Nephron progenitor cell (in vitro differentiated cells): ENCODE measurements around the gene RPH3AL.

Source experiments
- DNase-seq: peaks from one replicate; pipeline ENCODE4 v3.0.0; 2021
- H3K27ac Mint-ChIP-seq: 2 replicates; pipeline ENCODE4 v1.8.0; 2021; ENCODE audit warnings: mild to moderate bottlenecking, moderate library complexity, mixed read lengths
- H3K27me3 Mint-ChIP-seq: 2 replicates; pipeline ENCODE4 v1.8.0; 2021; ENCODE audit warnings: mild to moderate bottlenecking, low read depth, mixed read lengths; ENCODE audit not compliant: poor library complexity
- H3K36me3 Mint-ChIP-seq: 2 replicates; pipeline ENCODE4 v1.8.0; 2021; ENCODE audit warnings: low read depth, mixed read lengths
- H3K4me1 Mint-ChIP-seq: 2 replicates; pipeline ENCODE4 v1.8.0; 2021; ENCODE audit warnings: mixed read lengths
- H3K4me3 Mint-ChIP-seq: 2 replicates; pipeline ENCODE4 v1.8.0; 2021; ENCODE audit warnings: mild to moderate bottlenecking, moderate library complexity, mixed read lengths
- H3K9me3 Mint-ChIP-seq: 2 replicates; pipeline ENCODE4 v1.8.0; 2021; ENCODE audit warnings: mild to moderate bottlenecking, moderate library complexity, mixed read lengths
- CTCF ChIP-seq: fragments of 200-600 bp; sonication (generic); IDR thresholded peaks from 2 replicates; pipeline ENCODE4 v1.5.0; 2021; ENCODE audit warnings: antibody characterized with exemption

Gene RPH3AL

DNA sequence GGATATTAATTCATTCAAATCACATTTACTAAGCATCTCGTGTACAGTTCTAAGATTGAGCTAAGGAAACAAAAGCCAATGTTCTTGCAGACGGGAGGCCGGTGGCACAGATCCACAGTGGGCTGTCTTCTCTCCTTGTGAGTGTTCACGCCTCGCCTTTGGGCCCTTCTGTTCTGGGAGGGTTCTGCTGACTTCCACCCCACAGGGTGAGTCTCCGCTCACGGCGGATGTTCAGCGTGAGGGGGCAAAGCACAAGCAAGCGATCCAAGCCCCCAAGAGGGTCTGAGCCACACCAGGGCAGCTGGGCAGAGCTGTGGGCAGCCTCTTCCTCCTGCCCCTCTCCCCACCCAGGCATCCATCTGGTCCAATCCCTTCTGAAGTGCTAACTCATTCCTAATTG lies 86.9 kb downstream of the RPH3AL start:
- TF ChIP-seq CTCF, result no peak
- H3K27ac Mint-ChIP-seq, result no peak overlapping the region
- no peak overlapping the region for H3K4me3 Mint-ChIP-seq
- DNase-seq, result no peak
- peaks cover 40% of the 10 kb centered on the region for H3K36me3 Mint-ChIP-seq
- peaks cover 19% of the 10 kb centered on the region for H3K4me1 Mint-ChIP-seq
- H3K9me3 Mint-ChIP-seq, result peaks cover 29% of the 10 kb centered on the region
- peaks cover 12% of the 10 kb centered on the region for H3K27me3 Mint-ChIP-seq

DNA sequence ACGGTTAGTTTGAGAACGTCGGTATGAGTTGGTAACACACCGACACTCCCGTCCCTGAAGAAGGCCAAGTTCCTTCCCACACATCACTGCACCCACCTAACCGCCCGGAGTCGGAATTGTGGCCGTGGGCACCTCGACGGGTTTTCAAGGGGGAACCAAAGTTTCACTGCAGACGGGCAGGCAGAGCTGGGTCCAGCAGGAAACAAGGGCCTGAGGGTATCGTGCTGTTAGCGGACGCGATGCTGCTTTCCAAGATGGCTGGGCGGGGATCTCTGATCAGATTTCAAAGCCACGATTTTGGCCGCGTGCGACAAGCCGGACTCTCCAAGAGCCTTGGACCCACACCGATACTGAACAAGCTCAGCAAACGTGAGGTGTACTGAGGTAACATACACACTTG lies 88.8 kb downstream of the RPH3AL start:
- Mint-ChIP-seq H3K27ac (no peak overlapping the region), H3K9me3 (peaks cover 38% of the 10 kb centered on the region), H3K36me3 (peaks cover 51% of the 10 kb centered on the region), H3K4me1 (peaks cover 38% of the 10 kb centered on the region), H3K4me3 (no peak overlapping the region), H3K27me3 (peaks cover 31% of the 10 kb centered on the region)
- no peak for TF ChIP-seq CTCF
- DNase-seq, result no peak

- no peak for DNase-seq
- Mint-ChIP-seq H3K36me3 (peaks cover 56% of the 10 kb centered on the region), H3K27ac (no peak overlapping the region), H3K4me1 (peaks cover 37% of the 10 kb centered on the region), H3K27me3 (peaks cover 36% of the 10 kb centered on the region), H3K9me3 (peaks cover 39% of the 10 kb centered on the region), H3K4me3 (no peak overlapping the region)
- no peak for TF ChIP-seq CTCF
Observed at GRCh38 chr17:263271-263670, 89.3 kb downstream of the RPH3AL start.

DNA sequence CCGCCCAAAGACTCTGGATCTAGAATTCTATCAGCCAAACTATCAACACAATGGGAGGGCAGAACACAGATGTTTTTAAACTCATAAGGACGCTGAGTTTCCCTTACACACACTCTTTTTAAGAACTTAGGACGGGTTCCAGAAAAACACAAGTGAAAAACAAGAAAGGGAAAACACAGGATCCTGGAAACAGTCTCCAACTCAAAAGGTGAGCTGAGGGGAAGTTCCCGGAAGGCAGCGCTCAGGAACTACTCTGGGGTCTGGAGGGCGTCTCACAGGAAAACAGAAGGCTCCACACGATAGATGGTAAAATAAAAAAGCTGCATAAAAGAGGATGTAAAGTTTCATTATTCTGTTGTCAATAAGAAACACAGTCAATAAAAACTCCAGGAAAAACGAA lies 91.0 kb downstream of the RPH3AL start:
- TF ChIP-seq CTCF, result no peak
- H3K36me3 Mint-ChIP-seq, result peaks cover 61% of the 10 kb centered on the region
- no peak overlapping the region for H3K27ac Mint-ChIP-seq
- H3K9me3 Mint-ChIP-seq, result peaks cover 43% of the 10 kb centered on the region
- no peak overlapping the region for H3K4me3 Mint-ChIP-seq
- H3K27me3 Mint-ChIP-seq, result peaks cover 39% of the 10 kb centered on the region
- no peak for DNase-seq
- H3K4me1 Mint-ChIP-seq, result peaks cover 23% of the 10 kb centered on the region

DNA sequence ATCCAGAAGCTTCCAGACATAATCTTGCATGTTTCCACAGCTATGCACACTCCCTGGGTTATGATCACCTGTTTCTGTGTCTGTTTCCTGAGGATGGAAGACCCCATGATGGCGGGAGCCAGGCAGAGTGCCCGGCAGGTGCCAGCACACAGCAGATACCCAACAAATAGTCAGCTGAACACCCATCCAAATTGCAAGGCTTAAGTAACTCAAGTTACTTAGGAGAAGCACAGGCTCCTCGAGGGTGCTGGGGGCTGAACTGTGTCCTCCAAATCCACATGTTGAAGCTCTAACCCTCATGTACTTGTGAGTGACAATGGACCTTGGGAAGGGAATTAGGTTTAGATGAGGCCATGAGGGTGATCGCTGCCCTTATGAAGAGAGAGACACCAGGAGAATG lies 91.7 kb downstream of the RPH3AL start:
- no peak for TF ChIP-seq CTCF
- peaks cover 23% of the 10 kb centered on the region for H3K4me1 Mint-ChIP-seq
- peaks cover 61% of the 10 kb centered on the region for H3K36me3 Mint-ChIP-seq
- peak overlapping the region; percentile 67 for H3K27ac Mint-ChIP-seq
- H3K9me3 Mint-ChIP-seq, result peaks cover 43% of the 10 kb centered on the region
- peaks cover 39% of the 10 kb centered on the region for H3K27me3 Mint-ChIP-seq
- H3K4me3 Mint-ChIP-seq, result peak overlapping the region; percentile 21
- no peak for DNase-seq

DNA sequence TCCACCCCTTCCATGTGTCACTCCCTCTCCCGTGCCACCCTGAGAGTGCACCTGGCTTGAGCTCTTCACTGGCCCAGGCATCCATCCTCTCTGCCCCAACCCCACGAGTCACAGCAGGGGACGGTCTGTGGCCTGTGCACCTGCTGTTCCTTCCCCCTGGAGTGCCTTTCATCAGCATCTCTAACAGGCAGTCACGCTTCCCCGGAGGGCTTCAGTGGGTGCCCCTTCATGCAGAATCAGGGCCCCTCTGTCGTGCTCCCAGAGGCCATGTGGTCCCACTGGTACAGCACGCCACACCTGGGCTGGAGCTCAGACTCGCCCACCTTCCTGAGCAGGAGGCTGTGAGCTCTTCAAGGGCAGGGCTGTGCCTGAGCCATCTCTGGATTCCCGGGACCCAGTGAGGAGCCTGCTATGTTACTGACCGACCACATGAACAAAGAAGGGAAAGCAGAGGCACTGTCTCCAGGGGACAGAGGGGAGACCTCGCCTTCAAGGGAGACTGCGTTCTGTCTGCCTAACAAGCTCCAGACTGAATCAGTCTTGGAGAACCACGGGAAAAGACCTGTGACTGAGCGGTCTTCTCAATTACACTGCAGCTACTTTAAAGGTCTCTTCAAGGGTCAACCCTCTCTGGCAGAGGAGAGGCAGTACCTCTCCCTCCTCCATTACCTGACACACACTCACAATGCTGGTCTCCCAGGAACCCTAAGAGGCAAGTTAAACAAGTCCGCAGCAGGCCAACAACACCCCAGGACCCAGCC lies 92.4 kb downstream of the RPH3AL start:
- peaks cover 23% of the 10 kb centered on the region for H3K4me1 Mint-ChIP-seq
- peaks cover 61% of the 10 kb centered on the region for H3K36me3 Mint-ChIP-seq
- no peak for TF ChIP-seq CTCF
- peak overlapping the region; percentile 21 for H3K4me3 Mint-ChIP-seq
- peaks cover 43% of the 10 kb centered on the region for H3K9me3 Mint-ChIP-seq
- DNase-seq, result no peak
- H3K27ac Mint-ChIP-seq, result peak overlapping the region; percentile 67
- H3K27me3 Mint-ChIP-seq, result peaks cover 37% of the 10 kb centered on the region
